HG02798 (cell line): Measurements from ENCODE around the gene SIN3B.
"Not testable (repeated sequence)": the region's sequence is repeated elsewhere in the genome, so short reads cannot be mapped to it uniquely, and the experiment has no call there.

Source experiments
- ATAC-seq: cut with Tn5 transposase; IDR thresholded peaks from one replicate; pipeline ENCODE4 v1.9.1; 2021; ENCODE audit warnings: mild to moderate bottlenecking; ENCODE audit not compliant: unreplicated experiment, poor library complexity

Gene SIN3B

DNA sequence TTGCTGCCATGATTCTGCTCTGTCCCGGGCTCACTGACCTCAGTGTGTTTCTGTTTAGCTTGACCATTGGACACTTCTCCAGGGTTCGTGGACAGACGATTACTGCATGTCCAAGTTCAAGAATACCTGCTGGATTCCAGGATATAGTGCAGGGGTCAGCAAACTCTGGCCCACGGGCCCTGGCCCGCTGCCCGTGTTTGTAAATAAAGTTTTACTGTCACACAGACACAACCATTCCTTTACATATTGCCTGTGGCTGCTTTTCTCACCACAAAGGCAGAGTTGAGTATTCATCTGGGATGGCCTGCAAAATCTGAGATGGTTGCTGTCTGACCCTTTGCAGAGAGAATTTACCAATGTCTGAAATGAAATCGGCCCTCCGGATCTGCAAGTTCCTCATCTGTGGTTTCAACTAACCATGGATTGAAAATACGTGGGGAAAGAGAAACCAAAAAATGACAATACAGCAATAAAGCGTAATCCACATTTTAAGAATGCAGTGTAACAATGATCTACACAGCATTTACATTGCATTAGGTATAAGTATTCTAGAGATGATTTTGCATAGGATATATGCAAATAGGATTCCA, 33.7 kb downstream of the SIN3B start:
- ATAC-seq = no peak

DNA sequence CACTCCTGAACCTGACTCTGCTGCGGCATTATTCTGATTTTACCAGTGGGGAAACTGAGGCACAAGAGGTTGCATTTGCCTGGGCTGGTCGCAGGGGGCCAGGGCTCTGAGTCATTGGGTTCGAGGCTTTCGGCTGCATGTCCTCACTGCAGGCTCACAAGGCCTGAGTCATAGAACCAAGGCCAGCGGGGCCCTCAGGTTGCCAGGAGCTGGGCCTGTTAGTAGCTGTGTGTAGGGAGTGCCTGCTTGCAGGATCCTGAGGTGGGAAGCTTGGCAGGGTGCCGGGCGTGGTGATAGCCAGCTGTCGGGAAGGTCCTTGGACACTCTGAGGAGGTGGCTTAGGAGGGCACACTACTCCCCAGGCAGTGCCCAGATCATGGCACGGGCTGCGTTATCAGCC, 38.0 kb downstream of the SIN3B start:
- ATAC-seq = no peak

DNA sequence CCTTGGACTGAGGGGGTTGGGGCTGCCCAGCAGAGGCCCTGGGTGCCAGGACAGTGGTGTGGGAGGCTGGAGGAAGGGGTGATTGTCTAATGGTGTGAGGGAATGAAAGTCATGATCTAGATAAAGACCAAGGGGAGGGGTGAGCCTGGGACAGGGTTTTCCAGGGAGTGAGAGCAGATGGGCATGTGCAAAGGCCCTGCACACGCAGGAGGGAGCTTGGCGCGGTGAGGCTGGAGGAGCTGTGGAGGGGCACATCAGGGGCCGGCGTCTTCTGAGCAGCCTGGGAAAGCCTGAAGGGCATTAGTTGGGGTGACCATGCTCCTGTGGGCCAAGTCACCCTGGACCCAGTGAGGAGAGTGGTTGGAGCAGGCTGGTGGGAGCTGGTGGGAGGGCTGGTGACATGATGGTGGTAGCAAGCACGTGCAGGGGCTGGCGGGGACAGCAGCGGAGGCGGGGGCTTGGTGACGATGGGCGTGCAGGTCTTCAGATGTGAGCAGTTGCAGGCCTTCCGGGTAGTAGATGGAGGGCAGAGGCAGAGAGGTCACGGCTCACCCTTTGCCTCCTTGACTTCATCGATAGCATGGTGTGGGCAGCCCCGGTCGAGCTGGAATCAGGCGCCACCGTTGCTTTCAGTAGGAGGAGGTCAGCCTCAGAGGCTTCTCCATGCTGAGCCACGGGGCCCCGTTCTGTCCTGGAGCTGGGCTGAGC, 39.4 kb downstream of the SIN3B start:
- ATAC-seq = no peak

DNA sequence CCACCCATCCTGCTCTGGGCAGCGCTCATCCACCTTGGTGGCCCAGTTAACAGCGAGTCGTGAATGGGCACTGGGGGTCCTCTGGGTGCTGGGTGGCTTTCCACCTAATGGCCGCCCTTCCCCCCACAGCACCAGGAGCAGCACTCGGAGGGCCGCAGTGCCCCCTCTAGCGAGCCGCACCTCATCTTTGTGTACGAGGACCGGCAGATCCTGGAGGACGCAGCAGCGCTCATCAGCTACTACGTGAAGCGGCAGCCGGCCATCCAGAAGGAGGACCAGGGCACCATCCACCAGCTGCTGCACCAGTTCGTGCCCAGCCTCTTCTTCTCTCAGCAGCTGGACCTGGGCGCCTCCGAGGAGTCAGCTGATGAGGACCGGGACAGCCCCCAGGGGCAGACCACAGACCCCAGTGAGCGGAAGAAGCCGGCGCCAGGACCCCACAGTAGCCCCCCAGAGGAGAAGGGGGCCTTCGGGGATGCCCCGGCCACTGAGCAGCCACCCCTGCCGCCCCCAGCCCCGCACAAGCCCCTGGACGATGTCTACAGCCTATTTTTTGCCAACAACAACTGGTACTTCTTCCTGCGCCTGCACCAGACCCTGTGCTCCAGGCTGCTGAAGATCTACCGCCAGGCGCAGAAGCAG, 40.3 kb downstream of the SIN3B start:
- ATAC-seq = no peak

DNA sequence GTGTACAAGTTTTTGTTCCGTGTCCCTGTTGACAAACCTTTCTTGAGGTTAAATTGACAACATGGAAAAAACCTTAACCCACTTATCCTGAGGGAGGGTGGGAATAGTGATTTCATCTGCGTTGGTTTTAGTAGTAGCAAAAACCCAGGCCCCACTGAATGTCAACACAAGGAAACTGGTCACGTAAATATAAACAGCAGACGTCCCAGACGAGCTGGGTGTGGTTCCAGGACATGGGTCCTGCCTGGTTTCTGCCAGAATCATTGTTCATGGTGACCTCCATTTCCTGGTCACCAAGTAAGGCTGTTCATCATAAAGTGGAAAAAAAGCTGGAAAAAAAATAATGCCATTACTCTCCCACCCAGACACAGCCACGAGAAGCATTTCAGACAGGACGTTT, 42.7 kb downstream of the SIN3B start:
- no peak for ATAC-seq

DNA sequence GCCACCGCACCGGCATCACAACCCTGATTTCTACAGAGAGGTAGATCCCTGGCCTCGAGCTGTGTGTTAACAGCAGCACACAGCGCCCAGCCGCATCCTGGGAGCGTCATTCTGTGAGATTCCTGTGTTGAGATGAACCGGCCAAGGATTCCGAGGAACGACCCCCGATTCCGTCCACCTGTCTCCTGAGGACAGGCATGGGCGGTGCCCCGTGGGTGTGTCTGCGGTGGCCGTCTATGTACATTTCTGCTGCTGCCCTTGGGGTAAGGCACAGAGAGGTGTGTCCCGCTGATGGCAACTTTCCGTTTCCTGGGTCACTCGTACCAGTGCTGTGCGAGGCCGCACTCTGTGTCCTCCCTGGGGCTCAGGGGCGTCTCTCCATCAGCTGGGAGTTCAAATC, 43.5 kb downstream of the SIN3B start:
- no peak for ATAC-seq

DNA sequence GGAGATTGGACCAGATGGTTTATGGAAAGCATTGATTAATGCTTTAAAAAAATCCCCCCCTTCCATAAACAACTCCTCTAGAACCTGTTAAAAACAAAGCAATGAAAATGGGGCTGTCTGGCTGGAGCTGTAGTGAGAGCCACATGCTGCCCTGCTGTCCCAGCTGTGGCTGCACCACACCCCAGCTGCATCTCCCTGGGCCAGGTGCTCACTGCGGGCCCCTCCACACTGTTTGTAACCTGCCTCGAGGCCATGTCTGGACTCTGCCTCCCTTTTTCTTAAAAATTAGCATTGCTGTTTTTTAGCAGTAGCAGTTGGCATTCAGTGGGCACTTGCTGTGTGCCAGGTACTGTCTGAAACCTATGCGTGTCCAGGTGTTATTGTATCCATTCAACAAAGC, 44.4 kb downstream of the SIN3B start:
- no peak for ATAC-seq

DNA sequence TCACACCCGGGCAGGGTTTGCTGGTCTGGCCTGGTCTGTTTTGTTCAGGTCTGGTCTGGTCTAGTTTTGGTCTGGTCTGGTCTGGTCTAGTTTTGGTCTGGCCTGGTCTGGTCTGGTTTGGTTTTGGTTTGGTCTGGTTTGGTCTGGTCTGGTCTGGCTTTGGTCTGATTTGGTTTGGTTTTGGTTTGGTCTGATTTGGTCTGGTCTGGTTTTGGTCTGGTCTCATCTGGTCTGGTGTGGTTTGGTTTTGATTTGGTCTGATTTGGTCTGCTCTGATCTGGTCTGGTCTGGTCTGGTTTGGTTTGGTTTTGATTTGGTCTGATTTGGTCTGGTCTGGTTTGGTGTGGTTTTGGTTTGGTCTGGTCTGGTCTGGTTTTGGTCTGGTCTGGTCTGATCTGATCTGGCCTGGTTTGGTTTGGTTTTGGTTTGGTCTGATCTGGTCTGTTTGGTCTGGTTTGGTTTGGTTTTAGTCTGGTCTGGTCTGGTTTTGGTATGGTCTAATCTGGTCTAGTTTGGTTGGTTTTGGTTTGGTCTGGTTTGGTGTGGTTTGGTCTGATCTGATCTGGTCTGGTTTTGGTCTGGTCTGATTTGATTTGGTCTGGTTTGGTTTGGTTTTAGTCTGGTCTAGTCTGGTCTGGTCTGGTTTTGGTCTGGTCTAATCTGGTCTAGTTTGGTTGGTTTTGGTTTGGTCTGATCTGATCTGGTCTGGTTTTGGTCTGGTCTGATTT, 45.2 kb downstream of the SIN3B start:
- no peak for ATAC-seq

DNA sequence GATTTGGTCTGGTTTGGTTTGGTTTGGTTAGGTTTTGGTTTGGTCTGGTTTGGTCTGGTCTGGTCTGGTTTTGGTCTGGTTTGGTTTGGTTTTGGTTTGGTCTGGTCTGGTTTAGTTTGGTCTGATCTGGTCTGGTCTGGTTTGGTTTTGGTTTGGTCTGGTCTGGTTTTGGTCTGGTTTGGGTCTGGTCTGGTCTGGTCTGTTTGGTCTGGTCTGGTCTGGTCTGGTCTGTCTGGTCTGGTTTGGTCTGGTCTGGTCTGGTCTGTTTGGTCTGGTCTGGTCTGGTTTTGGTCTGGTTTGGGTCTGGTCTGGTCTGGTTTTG, 45.7 kb downstream of the SIN3B start:
- ATAC-seq = not testable (repeated sequence)

DNA sequence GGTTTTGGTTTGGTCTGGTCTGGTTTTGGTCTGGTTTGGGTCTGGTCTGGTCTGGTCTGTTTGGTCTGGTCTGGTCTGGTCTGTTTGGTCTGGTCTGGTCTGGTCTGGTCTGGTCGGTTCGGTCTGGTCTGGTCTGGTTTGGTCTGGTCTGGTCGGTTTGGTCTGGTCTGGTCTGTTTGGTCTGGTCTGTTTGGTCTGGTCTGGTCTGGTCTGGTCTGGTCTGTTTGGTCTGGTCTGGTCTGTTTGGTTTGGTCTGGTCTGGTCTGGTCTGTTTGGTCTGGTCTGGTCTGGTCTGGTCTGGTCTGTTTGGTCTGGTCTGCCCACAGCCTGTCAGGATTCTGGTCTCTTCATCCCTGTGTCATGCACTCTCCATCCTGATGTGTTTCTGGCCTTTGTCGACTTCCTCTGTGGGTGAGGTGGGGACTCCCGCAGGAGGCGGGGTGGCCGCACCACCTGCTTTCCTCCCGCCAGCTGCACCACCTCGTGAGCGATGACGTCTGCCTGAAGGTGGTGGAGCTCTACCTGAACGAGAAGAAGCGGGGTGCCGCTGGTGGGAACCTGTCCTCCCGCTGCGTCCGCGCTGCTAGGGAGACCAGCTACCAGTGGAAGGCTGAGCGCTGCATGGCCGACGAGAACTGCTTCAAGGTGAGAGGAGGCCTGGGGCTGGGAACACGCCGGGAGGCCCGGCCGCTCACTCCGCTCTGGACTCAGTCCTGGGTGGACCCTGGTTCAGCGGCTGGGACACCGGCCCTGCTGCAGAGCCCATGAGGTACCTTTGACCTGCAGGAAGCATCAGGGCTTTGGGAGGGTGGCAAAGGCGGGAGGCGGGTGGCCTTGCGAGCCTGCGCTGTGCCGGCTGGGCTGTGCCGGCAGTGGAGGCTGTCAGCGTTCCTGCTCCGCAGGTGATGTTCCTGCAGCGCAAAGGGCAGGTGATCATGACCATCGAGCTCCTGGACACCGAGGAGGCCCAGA, 46.7 kb downstream of the SIN3B start:
- no peak for ATAC-seq

DNA sequence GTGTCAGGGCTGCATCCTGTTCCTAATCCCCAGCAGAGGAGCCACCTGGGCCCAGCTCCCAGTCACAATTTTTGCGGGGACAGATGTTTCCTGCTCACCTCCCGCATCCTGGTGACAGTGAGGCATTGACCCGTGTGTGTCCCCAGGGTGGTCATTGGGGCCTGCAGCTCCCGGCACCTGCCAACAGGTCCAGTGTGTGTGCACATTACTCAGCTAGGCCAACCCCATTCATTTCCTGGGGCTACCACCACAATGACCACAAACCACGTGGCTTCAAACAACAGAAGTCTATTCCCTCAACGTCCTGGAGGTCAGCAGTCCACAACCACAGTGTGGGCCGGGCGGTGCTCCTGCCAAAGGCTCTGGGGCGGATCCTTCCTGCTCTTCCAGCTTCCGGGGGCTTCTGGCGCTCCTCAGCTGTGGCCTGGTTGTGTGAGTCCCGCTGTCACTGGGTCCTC, 47.7 kb downstream of the SIN3B start:
- ATAC-seq = no peak

DNA sequence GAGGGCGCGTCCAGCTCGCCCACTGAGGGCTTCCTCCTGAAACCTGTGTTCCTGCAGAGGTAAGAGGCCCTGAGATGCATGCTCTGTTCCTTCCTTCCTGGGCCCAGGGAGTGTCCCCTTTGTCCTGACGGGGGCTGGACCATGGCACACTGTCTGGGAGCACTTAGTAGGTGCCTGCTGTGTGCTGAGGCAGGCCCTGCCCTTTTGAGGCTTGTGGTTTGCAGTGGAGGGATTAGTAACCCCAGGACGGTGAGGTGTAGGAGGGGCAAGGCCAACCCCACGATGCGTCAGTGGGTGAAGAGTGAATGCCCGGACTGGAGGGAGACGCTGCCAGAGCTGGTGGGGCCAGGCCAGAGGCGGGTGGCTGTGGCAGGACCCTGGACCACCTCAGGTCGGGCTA, 48.4 kb downstream of the SIN3B start:
- ATAC-seq = no peak

DNA sequence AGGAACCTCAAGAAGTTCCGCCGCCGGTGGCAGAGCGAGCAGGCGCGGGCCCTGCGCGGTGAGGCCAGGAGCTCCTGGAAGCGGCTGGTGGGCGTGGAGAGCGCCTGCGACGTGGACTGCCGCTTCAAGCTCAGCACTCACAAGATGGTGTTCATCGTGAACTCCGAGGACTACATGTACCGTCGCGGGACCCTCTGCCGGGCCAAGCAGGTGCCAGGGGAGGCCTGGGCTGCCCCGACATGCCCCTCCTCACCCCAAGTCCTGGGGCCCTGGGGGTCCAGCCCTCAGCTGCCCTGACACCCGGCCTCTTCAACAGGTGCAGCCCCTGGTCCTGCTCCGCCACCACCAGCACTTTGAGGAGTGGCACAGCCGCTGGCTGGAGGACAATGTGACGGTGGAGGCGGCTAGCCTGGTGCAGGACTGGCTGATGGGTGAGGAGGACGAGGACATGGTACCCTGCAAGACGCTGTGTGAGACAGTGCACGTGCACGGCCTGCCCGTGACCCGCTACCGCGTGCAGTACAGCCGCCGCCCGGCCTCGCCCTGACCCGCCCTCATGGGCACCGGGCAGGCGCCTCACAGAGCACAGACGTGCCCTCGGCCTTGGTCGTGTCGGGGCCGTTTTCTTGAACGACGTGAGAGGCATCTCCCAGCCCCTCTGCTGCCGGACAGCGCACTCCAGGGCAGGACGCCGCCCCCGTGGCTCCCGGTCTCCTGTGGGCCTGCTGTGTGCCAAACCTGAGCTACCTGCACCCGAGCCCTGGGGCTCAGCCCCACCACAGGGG, 49.2 kb downstream of the SIN3B start:
- ATAC-seq = no peak

DNA sequence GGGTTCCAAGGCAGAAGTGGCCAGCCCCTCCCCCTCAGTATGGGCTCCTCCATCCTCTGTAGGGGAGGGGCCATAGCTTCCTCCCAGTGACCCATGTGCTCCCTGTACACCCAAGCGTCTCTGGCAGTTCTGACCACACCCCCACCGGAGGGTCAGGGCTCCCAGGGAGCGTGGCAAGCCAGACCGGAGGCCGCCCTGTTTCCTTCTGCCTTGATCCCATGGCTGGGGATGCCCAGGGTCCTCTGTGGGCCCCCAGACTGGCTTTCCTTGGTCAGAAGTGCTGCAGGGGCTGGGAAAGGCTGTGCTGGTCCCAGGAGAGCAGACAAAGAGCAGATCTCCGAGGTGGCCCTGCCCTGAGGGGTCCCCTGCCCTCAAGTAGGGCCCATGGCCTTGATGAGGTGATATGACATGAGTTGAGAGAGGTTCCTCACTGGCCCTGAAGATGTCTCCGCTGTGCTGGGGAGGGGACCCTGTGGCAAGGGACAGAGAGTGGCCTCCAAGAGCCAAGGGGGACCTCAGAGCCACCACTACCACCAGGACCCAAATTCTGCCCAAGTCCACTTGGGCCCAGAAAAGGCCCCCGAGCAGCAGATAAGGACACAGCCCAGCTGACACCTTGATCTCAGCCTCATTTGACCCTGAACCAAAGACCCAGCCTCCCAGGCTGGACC, 51.8 kb downstream of the SIN3B start:
- ATAC-seq = no peak

DNA sequence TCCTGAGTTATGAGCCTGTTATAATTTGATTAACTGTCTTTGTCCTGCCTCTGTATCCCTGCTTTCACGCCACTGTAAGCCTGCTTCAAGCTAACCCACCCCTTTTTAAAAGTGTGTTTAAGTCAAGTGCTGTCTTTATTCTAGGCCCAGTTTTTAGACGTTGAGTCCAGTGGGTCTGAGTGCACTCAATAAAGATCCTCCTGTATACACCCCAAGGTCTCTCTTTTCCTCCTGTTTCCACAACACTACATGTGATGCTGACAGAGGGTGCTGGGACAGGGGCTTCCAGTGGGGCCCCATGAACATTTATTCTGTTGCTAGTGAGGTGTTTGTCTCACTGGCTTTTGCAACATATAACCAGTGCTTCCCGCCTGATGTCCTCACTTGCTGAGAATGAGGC, 52.9 kb downstream of the SIN3B start:
- ATAC-seq = no peak

DNA sequence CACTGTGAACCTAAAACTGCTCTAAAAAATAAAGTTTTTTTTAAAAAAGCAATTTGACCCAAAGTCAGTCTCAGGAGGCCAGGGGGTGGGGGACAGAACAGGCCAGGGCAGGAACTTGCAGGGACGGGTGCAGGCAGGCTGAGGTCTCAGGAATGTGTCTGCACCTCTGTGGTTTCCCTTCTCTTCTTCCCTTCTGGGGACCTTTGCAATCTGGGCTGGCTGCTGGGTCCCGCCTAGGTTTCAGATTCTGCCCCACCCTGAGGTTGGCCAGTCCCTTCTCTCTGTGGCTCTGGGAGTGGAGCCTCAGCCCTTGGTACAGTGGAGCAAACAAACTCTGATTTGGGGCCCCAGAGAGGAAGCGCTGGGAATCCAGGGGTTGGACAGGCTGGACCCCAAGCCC, 54.3 kb downstream of the SIN3B start:
- ATAC-seq = no peak

DNA sequence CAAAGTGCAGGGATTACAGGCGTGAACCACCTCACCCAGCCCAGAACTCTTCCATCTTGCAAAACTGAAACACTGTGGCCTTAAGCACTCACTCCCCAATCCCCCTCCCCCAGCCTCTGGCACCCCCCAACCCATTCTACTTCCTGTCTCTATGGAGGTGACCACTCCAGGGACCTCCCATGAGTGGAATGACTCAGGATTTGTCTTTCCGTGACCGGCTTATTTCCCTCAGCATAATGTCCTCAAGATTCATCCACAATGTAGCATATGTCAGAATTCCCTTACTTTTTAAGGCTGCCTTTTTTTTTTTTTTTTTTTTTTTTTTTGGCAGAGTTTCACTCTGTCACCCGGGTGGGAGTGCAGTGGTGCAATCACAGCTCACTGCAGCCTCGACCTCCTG, 56.0 kb downstream of the SIN3B start:
- no peak for ATAC-seq

DNA sequence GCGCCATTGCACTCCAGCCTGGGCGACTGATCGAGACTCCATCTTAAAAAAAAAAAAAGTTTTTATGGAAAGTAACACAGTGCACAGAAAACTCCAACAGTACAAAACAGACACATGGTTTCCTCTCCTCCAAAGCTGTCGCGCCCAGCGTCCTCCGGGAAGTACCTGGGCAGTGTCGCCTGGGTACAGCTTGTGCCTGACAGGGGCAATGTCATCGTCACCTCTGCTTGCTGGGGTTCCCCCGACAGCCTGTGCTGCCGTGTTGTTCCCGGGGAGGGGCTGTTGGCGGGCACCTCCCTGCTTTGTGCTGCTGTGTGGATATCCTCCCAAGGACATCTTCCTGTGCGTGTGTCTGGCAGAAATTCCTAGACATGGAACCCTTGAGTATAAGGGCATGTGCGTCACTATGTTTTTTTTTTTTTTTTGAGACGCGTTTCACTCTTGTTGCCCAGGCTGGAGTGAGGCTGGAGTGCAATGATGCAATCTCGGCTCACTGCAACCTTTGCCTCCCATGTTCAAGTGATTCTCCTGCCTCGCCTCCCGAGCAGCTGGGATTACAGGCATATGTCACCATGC, 57.2 kb downstream of the SIN3B start:
- ATAC-seq = no peak
